ENCODE results near the gene TACSTD2.
A peak's percentile ranks its signal among the peaks of the same experiment; 100 is the strongest.
"Not testable (repeated sequence)": the region's sequence is repeated elsewhere in the genome, so short reads cannot be mapped to it uniquely, and the experiment has no call there.

Gene TACSTD2

GRCh38 chr1:58555393-58555792 lies 21.7 kb downstream of the TACSTD2 start:
- no peak for DNase-seq

- no peak for DNase-seq
These were observed 25.6 kb downstream of the TACSTD2 start for GRCh38 chr1:58551186-58552140.

- peak; percentile 88 for DNase-seq
These were observed 27.8 kb downstream of the TACSTD2 start for GRCh38 chr1:58549291-58549690.

- peak; percentile 58 for DNase-seq
These were observed 28.7 kb downstream of the TACSTD2 start for GRCh38 chr1:58548371-58548770.

GRCh38 chr1:58546520-58547308 lies 30.3 kb downstream of the TACSTD2 start, which contains the start of gene OMA1:
TSS of gene OMA1 (minus strand) at chr1:58546726. CDS start at chr1:58539294, 7,432 bp downstream.
- DNase-seq = peak; percentile 98

GRCh38 chr1:58545591-58546519 lies 31.2 kb downstream of the TACSTD2 start:
- peak; percentile 90 for DNase-seq

GRCh38 chr1:58543260-58543659 lies 33.8 kb downstream of the TACSTD2 start:
- DNase-seq = peak; percentile 63

- peak; percentile 23 for DNase-seq
These were observed 37.5 kb downstream of the TACSTD2 start for GRCh38 chr1:58539553-58539952.

GRCh38 chr1:58538821-58539220 lies 38.2 kb downstream of the TACSTD2 start:
- no peak for DNase-seq

- not testable (repeated sequence) for DNase-seq
These were observed 45.2 kb downstream of the TACSTD2 start for GRCh38 chr1:58531842-58532241.

GRCh38 chr1:58529284-58529683 lies 47.8 kb downstream of the TACSTD2 start:
- DNase-seq = no peak

GRCh38 chr1:58528518-58528917 lies 48.5 kb downstream of the TACSTD2 start:
- DNase-seq = no peak

Data from hematopoietic multipotent progenitor cell treated with erythropoietin and hydrocortisone succinate and interleukin-3 and kit ligand, for 4 days (in vitro differentiated cells).